SKM-1 (cell line): ENCODE results near the gene SLC25A12.
"Not testable (repeated sequence)": the region's sequence is repeated elsewhere in the genome, so short reads cannot be mapped to it uniquely, and the experiment has no call there.

ENCODE experiments used
- DNase-seq: peaks from one replicate; lab custom pipeline; 2025; ENCODE audit not compliant: unreplicated experiment; lab: John Stamatoyannopoulos, UW

The SLC25A12 gene

GRCh38 chr2:171792157-171792556, 101.9 kb downstream of the SLC25A12 start:
- no peak for DNase-seq

- DNase-seq: no peak
Observed at GRCh38 chr2:171791361-171791760, 102.7 kb downstream of the SLC25A12 start.

- no peak for DNase-seq
Observed at GRCh38 chr2:171789956-171790355, 104.1 kb downstream of the SLC25A12 start.

- no peak for DNase-seq
Observed at GRCh38 chr2:171788316-171788993, 105.6 kb downstream of the SLC25A12 start.

GRCh38 chr2:171787333-171788072, 106.5 kb downstream of the SLC25A12 start:
- DNase-seq: no peak

GRCh38 chr2:171785450-171785849, 108.6 kb downstream of the SLC25A12 start:
- DNase-seq: no peak

GRCh38 chr2:171778515-171778914, 115.5 kb downstream of the SLC25A12 start:
- no peak for DNase-seq

GRCh38 chr2:171774581-171774980, 119.5 kb downstream of the SLC25A12 start:
- DNase-seq: not testable (repeated sequence)

- no peak for DNase-seq
Observed at GRCh38 chr2:171772373-171772772, 121.7 kb downstream of the SLC25A12 start.

GRCh38 chr2:171771463-171771862, 122.6 kb downstream of the SLC25A12 start:
- DNase-seq: no peak

- DNase-seq: no peak
Observed at GRCh38 chr2:171763602-171764001, 130.4 kb downstream of the SLC25A12 start.

- no peak for DNase-seq
Observed at GRCh38 chr2:171762879-171763573, 131.0 kb downstream of the SLC25A12 start.

- DNase-seq: not testable (repeated sequence)
Observed at GRCh38 chr2:171761176-171761575, 132.9 kb downstream of the SLC25A12 start.

GRCh38 chr2:171758762-171759161, 135.3 kb downstream of the SLC25A12 start:
- not testable (repeated sequence) for DNase-seq

GRCh38 chr2:171754254-171754939, 139.6 kb downstream of the SLC25A12 start:
- no peak for DNase-seq

GRCh38 chr2:171747371-171747770, 146.7 kb downstream of the SLC25A12 start:
- DNase-seq: no peak

GRCh38 chr2:171745806-171746205, 148.2 kb downstream of the SLC25A12 start:
- DNase-seq: no peak

- no peak for DNase-seq
Observed at GRCh38 chr2:171745141-171745540, 148.9 kb downstream of the SLC25A12 start.

GRCh38 chr2:171742760-171743159, 151.3 kb downstream of the SLC25A12 start:
- DNase-seq: no peak

GRCh38 chr2:171741189-171741588, 152.9 kb downstream of the SLC25A12 start:
- DNase-seq: no peak

GRCh38 chr2:171735991-171736710, 157.9 kb downstream of the SLC25A12 start:
- DNase-seq: no peak
